HG03378 (cell line): ENCODE results near the gene PLA2R1.
A peak's percentile ranks its signal among the peaks of the same experiment; 100 is the strongest.

Source experiments
- ATAC-seq: cut with Tn5 transposase; IDR thresholded peaks from one replicate; pipeline ENCODE4 v1.9.1; 2021; ENCODE audit warnings: mild to moderate bottlenecking, moderate library complexity; ENCODE audit not compliant: unreplicated experiment

The PLA2R1 gene

DNA sequence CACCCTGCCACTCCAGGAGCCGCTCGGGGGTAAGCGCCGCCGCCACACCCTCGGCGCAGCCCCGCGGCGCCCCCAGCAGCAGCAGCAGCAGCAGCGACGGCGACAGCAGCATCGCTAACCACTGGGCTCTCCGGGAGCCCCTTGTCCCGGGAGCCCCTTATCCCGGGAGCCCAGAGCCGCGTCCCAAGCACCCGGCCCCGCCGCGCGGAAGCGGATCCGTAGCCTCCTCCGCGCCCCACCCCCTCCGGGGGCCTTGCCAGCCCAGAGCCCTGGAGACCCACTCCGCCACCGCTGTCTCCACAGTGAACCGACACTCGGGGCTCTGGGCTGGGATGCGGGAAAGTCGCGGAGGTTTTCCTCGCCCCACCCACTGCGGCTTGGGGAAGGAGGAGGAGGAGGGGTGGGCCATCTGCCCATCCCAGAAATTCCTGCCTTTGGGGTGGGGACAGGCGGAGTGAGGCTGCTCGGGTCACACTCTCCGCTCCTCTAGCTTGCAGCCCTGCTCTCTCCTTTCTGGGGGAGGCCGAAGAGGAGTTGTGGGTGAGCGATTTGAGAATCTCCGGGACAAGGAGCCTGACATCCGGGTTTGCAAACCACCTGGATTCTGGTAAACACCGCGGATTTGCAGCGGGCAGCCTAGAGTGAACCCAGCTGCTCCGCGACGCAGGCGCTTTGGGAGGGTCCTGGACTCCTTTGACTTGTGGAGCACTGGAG lies at the start of gene PLA2R1:
PLA2R1 (minus strand) TSS at position 324 of the 714 bp plus-strand sequence; CDS start at position 112, 212 bp downstream.
- no peak for ATAC-seq

DNA sequence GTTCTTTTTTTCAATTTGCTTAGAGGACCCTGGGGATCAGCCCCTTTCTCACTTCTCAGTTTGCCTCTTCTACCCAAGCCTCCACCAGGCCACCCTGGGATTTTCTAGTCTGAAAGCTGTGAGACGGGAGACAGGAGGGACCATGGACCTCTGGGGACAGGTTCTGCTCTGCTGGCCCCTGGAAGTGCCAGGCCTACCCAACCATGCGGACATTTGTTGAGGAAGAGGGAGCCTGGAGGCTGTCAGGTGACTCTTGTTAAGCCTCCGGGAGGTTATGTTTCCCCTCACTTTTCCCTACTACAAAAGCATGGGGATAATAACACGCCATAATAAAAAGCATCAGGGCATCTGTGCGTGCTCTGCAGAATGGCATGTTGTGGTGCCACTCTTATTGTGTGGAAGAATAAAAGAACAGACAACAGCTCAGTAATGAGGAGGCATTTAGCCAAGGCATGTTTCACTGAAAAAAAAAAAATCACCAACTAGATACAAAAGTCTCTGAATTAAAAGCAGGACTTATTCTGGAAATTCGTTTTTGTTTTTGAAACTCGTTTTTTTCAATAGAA lies 48.3 kb upstream of the PLA2R1 start:
- ATAC-seq: no peak

DNA sequence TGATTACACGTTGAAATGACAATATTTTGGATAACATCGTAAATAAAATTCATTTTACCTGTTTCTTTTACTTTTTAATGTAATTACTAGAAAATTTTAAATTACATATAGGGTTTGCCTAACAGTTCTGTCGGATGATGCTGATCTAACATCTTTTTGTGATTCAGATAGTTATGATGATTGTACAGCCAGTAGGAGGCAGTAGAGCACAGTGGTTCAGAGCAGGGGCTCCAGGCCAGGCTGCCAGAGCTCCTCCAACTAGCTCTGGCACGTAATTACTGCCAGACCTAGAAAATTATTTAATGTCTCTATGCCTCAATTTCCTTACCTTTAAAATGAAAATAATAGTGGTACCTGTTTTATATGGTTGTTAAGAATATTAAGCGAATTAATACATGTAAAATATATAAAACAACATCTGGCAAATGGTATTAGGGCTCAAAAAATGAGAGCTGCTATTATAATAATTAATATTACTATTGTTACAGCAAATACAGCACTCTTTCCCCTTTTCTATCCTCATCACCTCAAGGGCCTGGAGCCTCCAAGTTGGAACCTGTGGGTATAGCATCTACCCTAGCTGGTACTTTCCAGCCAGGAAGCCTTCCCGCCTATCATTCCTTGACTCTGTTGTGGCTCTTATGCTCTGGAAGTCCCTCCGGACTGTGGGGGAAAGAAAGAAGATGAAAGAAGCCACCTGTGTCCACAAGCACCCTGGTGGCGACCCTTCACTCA lies 47.7 kb upstream of the PLA2R1 start:
- ATAC-seq: peak; percentile 76

DNA sequence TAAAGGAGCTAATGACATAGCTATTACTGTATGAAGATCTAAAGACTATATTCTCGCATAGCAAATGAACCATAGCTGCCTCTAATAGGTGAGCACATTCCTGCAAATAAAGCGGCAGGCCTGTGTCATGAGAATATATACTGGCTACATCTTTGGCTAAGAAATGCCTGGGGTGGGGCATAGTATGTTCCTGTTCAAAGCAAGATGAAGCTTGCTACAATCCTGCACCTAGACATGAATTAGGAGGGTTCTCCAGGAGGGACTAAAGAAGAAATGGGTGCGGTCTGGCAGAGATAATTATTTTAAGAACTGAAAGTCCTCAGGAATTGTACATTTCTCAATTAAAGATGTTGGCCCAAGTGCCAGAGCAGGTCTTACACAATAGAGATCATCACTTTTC lies 46.8 kb upstream of the PLA2R1 start:
- ATAC-seq: no peak

DNA sequence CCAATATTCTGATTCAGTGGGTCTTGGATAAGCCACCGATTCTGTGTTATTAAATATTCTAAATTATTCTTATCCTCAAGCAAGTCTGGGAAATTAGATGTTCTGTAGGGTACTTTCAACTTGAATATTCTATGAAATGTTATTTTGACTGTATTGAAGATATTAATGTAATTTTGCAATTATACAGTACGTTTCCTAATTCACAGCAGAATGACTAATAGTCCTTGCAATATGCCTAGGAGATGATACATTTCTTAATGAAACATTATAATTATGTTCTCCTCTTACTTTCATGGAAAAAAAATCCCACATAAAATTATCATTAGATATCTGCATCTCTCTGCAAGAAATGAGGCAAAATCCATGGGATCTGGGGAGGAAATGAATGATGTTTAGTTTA lies 46.2 kb upstream of the PLA2R1 start:
- no peak for ATAC-seq

DNA sequence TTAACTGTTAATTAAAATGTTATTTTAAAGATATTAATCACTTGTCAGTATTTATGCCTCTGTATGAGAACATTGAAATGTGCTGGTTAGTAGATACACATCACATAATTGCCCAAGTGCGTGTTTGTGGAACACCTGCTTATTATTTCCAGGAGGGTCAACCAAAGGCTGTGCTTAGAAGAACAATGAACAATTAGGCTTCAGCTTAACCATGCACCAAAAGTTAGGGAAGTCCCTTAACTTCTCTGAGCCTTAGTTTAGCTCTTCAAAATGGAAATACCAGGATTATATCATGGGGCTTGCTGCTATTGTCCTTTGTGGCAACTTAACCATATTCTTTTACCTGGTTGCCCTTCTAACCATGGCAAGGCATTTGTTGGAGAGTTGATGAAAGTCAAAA lies 43.0 kb upstream of the PLA2R1 start:
- ATAC-seq: no peak

DNA sequence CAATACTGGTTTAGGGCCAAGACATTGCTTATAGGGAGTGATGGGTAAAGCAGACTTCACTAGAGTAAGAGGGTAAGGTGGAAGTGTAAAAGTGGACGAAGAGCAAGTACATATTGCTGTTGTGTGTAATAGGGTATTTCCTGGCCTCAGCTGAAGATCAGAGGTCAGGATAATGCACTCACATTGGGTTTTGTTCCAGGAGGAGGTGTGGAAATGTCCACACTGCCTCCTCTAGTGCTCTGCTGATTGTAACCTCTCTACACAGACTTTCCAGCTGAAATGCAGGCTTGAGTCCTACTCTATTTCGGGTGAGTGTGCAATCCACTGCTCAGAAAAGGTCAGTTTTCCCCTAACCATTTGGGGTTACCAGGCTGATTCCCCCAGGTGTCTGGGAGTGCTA lies 41.7 kb upstream of the PLA2R1 start:
- no peak for ATAC-seq

DNA sequence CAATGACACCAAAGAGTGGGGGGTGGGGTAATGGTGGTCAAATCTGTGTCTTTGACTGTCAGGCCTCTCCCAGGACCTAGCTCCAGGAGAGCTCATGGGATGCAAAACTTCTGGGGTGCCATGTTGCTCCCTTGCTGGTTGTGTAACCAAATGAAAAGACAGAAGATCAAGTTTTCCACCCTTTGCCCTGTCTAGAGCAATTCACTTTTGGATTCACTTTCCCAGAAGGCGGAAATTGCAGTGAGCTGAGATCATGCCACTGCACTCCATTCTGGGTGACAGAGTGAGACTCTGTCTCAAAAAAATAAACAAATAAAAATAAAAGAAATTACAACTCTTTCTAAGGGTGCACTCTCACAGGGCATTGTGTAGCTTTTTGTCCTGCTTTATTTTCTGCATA lies 34.9 kb upstream of the PLA2R1 start:
- no peak for ATAC-seq

DNA sequence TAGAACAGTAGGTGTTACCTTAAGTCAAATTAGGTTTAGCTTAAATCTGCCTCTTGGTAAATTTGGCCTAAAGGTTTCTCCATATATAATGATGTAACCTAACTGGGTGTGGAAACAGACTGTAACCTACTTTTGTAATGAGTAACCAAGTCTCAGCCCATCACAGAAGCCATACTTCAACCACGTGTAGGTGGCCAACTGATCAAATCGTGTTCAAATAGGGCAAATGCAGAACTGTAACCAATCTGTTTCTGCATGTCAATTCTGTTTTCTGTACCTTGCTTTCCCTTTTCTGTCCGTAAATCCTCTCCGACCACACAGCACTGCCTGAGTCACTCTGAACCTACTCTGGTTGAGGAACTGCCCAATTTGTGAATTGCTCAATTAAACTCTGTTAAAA lies 34.0 kb upstream of the PLA2R1 start:
- ATAC-seq: peak; percentile 77

DNA sequence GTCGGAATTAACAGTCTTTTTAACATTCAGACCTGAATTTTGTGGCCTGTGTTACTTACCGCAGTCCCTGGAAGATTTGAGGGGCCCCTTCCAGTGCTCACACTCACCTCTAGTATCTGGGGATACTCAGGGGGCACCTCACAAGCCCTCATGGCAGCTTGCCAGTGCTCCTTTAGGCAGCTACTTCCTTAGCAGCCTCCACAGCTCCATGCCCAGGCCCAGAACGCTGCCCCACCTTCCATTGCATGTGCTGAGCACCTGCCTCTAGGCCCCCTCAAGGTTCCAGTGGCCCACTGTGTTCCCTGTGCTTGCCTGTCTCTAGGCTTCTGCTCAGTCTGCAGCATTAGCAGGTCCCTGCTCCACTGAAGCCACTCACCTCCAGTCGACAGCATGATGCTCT lies 30.0 kb upstream of the PLA2R1 start:
- ATAC-seq: no peak

DNA sequence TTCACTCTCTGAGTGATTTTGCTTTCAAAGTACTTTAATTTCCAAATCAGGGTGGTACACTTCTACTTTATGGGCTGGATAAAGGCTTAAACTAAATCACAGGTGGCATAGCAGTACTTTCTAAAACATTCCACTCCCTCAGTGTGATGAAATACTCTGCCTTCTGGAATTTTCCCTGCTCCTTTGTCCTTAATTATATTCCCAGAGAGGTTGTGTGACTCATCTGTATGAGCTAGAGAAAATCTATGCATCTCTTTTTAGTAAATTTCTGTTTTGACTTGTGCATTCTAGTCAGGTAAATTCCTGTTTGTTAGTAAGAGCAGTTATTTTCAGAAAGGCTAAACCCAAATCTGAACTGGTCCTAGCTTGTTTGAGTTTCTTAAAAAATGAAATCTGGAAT lies 29.0 kb upstream of the PLA2R1 start:
- no peak for ATAC-seq

DNA sequence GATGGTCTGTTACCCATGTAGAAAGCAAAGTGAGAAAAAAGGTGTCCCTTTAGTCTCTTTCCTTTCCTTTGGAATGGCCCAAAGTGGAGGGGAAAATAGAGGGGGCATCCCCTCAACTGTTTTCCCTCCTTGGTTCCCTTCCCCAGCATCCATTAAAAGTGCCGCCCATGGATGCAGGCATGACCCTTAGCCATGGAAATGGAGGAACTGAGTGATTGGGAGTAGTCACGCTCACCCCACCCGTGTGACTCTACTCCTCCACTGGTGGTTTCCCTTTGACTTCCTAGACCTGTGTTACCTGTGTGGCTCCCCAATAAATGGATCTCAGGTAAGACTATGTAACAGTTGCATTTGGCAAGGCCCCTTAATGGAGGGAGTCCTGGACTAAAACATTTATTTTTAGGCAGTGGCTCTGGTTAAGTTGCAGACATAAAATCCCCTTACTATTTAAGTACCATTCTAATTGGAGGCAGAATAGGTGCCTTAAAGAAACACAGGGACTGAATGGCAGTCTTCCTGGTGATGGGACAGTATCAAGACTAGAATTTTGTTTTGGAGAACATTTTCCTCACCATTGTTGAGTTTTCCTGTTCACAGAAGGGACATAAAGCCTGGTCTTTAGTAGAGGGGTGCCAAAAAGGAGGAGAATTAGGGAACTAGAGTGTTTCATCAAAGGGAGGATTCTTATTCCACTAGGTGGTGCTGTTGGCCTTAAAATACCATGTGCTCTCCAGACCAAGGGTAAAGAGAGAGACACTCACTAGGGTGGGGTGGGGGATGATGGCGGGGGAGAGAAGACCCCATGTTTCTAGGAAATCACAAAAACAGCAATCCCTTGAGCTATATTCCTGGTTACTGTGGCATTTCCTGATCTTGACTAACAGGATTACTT lies 25.7 kb upstream of the PLA2R1 start:
- ATAC-seq: no peak

DNA sequence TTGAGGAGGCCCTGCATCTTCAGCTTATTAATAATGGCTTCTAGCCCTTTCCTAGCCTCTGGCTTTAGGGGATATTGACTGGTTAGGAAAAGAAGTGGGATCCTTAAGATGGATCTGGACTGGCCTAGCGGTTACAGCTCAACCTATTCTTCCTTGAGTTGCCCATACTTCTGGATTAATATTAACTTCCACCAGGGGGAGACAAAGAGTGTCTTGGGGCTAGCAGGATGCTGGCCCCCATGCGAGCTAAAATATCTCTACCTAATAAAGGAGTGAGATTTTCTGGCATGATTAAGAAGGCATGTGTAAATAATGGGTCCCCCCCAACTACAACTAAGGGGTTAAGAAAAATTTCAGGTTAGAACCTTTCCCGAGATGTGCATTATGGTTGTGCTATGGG lies 23.2 kb upstream of the PLA2R1 start:
- ATAC-seq: no peak

DNA sequence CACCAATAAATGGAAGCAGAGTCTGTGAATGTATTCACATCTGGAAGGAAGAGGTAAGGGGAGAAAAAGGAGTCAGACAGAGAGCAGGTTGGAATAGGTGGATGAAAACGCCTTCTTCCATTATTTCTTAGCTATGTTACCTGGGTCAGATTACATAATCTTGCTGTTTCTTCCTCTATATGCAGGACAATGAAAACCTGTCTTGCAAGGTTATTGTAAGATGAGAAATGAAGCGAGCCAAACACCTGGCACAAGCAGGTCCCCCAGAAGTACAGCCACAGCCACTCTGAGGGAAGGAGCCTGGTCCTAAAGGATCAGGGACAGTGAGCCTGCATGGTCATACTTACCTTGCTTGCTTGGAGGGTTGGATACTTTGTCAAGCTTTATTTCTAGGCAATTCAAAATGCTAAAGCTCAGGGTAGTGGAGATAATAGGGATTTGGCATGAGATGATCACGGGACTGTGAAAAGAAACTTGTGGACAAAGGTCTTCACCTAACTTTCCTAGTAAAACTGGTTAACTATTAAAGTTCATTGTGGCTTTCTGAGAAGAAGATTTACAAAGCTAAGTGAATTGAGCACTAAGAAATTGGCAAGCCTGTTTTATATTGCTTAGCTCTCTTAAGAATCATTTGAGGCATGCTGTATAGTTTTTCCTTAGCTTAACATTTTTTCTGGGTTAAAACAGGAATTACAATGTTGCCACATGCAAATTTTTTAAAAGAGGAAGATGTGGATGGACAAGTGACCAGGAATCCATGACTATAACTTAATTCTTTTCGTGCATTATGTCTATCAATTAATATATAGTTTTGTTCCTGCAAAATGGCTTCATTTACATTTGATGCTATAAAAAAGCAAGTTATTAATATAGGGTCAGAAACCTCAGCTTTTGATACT lies 15.7 kb upstream of the PLA2R1 start:
- no peak for ATAC-seq

DNA sequence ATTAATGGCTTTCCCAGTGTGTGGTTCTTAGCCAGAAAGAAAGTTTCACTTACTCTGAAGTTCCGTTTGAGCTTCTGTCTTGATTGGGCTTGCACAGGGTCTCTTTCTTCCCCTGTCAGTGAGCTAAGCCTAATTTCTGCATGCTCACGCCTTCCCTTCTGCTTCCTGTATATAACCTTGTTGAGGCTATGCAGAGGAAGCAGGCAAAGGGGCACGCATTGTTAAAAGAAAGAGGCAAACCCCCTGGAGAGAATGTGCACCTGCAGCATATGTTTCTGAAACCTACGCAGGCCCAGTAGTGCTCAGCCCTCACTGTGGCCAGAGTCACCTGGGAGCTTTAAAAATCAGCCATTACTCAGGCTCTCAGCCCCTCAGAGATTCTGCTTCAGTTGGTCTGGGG lies 14.5 kb upstream of the PLA2R1 start:
- ATAC-seq: no peak

DNA sequence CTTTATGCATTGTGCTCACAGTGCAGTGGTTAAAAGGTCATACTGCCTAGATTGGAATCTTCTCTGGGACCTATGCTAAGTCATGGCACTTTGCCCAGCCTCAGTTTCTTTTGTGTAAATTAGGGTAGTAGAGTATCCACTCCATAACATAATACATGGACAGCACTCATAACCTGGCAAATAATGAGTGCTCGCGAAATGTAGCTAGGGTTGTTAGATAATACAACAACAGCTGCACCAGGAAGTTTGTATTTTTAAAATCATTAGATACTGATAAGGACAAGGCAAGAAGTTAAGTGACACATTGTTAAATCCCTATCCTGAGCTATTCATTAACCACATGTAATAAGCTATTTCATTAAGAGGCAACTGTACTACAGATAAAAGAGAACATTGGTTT lies 13.8 kb upstream of the PLA2R1 start:
- no peak for ATAC-seq

DNA sequence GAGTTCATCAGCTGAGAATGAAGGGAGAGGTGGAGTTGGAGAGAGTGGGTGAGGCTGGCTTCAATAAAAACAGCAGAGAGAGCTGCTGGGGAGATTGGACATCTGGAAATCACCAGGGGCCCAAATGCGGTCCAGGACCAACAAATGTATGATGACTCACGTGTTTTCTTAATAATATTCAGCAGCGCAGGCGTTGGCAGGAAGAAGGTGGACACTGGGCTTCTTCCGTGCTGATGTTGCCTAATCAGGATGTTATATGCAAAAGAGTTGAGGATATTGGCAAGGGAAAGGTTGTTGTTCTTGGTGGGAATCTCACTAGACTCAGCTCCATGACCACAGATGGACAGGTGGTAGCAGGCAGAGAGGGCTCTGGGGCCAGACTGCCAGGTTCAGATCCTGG lies 12.8 kb upstream of the PLA2R1 start:
- no peak for ATAC-seq

DNA sequence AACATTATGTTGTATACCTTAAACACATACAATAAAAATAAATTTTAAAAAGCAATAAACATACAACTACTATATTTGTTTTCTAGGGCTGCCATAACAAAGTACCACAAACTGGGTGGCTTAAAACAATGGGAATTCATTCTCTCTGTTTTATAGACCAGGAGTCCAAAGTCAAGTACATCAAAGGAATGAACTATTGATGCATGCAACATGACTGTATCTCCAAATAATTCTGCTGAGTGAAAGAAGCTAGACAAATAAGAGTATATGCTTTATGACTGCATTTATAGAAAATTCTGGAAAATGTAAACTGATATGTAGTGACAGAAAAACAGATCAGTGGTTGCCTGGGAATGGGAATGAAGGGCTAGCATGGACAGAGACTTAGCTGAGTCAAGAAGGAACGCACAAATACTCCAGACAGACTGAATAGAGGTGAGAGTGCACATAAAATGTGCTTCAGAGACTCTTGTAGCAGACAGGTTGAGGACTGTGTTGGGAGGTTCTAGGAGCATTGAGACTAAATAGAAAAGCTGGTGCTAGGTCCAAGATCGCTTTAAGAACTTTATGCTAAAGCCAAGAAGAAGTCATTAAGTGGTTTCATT lies 11.0 kb upstream of the PLA2R1 start:
- no peak for ATAC-seq

DNA sequence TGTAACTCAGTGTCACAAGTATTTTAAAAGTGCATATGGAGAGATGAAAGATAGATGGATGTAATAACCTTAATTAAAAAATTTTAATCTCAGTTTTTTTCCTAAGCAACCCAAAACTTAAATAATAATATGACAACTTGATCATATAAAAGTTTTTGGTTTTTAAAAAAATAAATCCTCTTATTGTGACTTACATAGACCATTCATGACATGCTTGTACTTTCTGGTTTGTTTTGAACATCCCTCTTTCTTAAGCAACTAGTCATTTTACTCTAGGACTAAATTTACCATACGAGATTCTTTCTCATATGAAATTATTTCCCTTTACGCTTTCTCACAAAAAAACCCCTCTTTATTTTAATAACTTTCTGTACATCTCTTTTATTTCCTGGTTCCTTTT lies 6.5 kb upstream of the PLA2R1 start:
- ATAC-seq: no peak

DNA sequence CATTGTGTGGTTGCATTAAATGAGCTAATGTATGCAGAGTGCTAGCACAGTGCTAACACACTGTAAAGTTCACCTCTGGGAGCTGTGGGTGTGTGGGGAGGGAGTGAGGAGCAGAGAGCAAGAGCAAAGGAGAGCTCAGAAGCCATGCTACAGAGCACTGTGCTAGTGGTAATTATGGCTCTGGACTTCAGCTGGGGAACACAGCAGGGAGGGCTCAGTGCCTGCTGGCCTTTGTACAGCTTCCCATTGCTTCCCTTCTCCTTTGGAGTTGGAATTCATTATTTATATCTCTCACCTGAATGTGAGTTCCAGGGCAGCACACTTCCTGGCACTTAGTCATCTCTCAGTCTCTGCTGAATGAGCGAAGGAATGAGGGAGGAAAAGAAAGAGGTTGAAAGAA lies 2.5 kb upstream of the PLA2R1 start:
- ATAC-seq: no peak
